Smooth muscle cell (in vitro differentiated cells): ENCODE measurements around the gene FRAS1. TPM values are rescaled to one million over a fixed set of nuclear protein-coding genes. Genes with fewer than 3 reads are reported as not detected.

ENCODE experiments used
- DNase-seq: peaks from one replicate; lab custom pipeline; 2025; ENCODE audit not compliant: unreplicated experiment; lab: John Stamatoyannopoulos, UW
- H2AFZ ChIP-seq: fragments of 200-600 bp; sonication (generic); 2 replicates; pipeline ENCODE4 v1.6.0; 2016; ENCODE audit warnings: antibody characterized with exemption, low read depth, mild to moderate bottlenecking
- H3F3A ChIP-seq: fragments of 200-600 bp; sonication (generic); 2 replicates; pipeline ENCODE4 v1.6.0; 2017; ENCODE audit warnings: antibody characterized with exemption, low read depth
- H3K27ac ChIP-seq: fragments of 200-600 bp; sonication (generic); 2 replicates; pipeline ENCODE4 v1.5.1; 2016; ENCODE audit warnings: low read depth, mild to moderate bottlenecking
- H3K27me3 ChIP-seq: fragments of 200-600 bp; sonication (generic); 2 replicates; pipeline ENCODE4 v1.6.1; 2016; ENCODE audit warnings: low read depth, mild to moderate bottlenecking
- H3K36me3 ChIP-seq: fragments of 200-600 bp; sonication (generic); 2 replicates; pipeline ENCODE4 v1.5.1; 2016; ENCODE audit warnings: low read depth
- H3K4me1 ChIP-seq: fragments of 200-600 bp; sonication (generic); 2 replicates; pipeline ENCODE4 v1.5.1; 2016; ENCODE audit warnings: low read depth
- H3K4me2 ChIP-seq: fragments of 200-600 bp; sonication (generic); 2 replicates; pipeline ENCODE4 v1.6.0; 2016; ENCODE audit warnings: mild to moderate bottlenecking
- H3K4me3 ChIP-seq: fragments of 200-600 bp; sonication (generic); 2 replicates; pipeline ENCODE4 v1.5.1; 2016; ENCODE audit warnings: mild to moderate bottlenecking
- H3K79me2 ChIP-seq: fragments of 200-600 bp; sonication (generic); 2 replicates; pipeline ENCODE4 v1.6.0; 2016; ENCODE audit warnings: low read depth, mild to moderate bottlenecking
- H3K9ac ChIP-seq: fragments of 200-600 bp; sonication (generic); 2 replicates; pipeline ENCODE4 v1.6.0; 2016; ENCODE audit warnings: low read depth
- H3K9me3 ChIP-seq: fragments of 200-600 bp; sonication (generic); replicated peaks from 2 replicates; pipeline ENCODE4 v1.5.1; 2016; ENCODE audit warnings: low read depth
- H4K20me1 ChIP-seq: fragments of 200-600 bp; sonication (generic); 2 replicates; pipeline ENCODE4 v1.6.0; 2016; ENCODE audit warnings: low read depth
- WGBS: methylation state at CpG from one replicate; pipeline ENCODE4 v1.1.7; 2016; ENCODE audit warnings: low lambda C conversion rate; 5-methylcytosine and 5-hydroxymethylcytosine counted together
- polyA plus RNA-seq: library from polyadenylated mRNA; unstranded; fragments of >200 nt; fragmentation: Nextera tagmentation; extraction: Ambion mirVana; gene quantifications from 2 replicates; pipeline ENCODE4 v1.2.1, GENCODE V29; 2016
- total RNA-seq: library from RNA; depleted of rRNA; stranded (reverse); fragments of >200 nt; gene quantifications from 2 replicates; pipeline ENCODE4 v1.2.3, GENCODE V29; 2014
- TF ChIP-seq, protein P1 (sequence below): fragments of 200-600 bp; sonication (generic); IDR thresholded peaks from 2 replicates; pipeline ENCODE4 v1.5.1; 2017; ENCODE audit warnings: borderline replicate concordance, mild to moderate bottlenecking, antibody characterized with exemption; ENCODE audit not compliant: insufficient read depth, poor library complexity, severe bottlenecking

Gene FRAS1
- total and polyA plus RNA-seq, 2 experiments from 2014 or later: 0.55 to 8.1 TPM

DNA sequence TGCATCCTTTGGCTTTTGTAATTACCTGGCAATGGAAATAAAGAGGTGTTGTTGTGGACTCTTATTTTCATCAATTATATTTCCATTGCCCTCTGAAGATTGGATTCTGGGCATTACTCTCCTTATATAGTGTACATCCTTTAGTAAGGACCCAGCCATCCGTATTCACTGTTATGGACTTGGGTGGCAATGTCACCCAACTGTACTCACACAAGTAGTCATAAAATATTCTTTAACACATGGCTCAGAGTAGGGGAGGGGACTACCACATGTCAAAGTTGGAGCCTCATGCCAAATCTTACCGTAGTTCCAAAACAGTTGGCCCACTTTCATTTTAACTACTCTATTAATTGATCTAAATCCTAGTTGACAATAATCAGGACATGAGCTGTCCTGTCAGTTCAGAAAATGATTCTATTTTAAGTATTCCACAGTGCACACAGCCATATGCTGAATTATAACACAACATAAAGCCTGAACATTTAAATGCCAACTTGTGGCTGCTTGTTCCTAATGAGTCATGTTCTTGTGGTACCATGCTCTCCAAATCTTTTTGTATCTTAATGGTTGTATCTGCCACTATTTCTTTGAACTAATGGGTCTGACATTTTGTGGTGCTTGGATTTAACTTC, 4.9 kb downstream of the FRAS1 start:
- H3K9me3 ChIP-seq: no peaks in the 10 kb centered on the region
- no peak overlapping the region for H3K4me2 ChIP-seq
- no peaks in the 10 kb centered on the region for H3K36me3 ChIP-seq
- H3K4me3 ChIP-seq: no peak overlapping the region
- H3K79me2 ChIP-seq: peaks cover 19% of the 10 kb centered on the region
- H4K20me1 ChIP-seq: no peaks in the 10 kb centered on the region
- peaks cover 8% of the 10 kb centered on the region for H3F3A ChIP-seq
- no peak overlapping the region for H2AFZ ChIP-seq
- H3K4me1 ChIP-seq: no peaks in the 10 kb centered on the region
- H3K9ac ChIP-seq: no peak overlapping the region
- H3K27me3 ChIP-seq: no peaks in the 10 kb centered on the region
- 66% methylated on average over 2 of the region's 2 CpGs for WGBS
- no peak for DNase-seq
- H3K27ac ChIP-seq: no peak overlapping the region
- TF ChIP-seq, protein P1, sequence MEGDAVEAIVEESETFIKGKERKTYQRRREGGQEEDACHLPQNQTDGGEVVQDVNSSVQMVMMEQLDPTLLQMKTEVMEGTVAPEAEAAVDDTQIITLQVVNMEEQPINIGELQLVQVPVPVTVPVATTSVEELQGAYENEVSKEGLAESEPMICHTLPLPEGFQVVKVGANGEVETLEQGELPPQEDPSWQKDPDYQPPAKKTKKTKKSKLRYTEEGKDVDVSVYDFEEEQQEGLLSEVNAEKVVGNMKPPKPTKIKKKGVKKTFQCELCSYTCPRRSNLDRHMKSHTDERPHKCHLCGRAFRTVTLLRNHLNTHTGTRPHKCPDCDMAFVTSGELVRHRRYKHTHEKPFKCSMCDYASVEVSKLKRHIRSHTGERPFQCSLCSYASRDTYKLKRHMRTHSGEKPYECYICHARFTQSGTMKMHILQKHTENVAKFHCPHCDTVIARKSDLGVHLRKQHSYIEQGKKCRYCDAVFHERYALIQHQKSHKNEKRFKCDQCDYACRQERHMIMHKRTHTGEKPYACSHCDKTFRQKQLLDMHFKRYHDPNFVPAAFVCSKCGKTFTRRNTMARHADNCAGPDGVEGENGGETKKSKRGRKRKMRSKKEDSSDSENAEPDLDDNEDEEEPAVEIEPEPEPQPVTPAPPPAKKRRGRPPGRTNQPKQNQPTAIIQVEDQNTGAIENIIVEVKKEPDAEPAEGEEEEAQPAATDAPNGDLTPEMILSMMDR: no peak

DNA sequence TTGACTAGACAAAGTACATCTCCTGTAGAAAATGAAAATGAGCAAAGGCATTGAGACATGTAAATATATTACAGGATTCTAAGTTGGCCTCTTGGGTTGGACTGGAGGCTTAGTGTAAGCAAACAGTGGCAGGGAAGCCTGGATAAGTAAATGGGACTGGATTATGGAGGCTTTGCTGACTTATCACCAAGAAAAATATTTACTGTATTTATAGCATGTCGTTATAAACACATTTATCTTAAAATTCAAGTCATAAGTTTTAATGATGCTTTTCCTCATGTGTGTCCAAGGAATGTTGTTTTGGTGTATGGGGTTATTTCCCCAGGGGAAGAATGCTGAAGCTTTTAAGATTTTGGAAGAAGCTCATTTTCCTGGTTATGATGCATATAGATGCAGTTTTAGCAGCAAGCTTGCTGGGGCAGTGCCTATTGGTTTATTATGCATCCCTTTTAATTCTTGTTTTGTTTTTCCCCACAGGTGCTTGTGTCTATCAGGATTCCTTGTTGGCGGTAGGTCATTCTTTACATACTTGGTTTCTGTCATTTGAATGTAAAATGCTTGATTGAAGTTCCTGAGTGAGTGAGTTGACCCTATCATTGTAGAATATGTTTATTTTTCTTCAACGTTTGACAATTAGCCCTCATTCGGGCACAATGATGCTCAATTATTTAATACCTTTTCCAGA, 8.5 kb downstream of the FRAS1 start:
- Histone ChIP-seq H3K36me3 (no peaks in the 10 kb centered on the region), H3K4me3 (no peak overlapping the region), H2AFZ (no peak overlapping the region), H3K27ac (no peak overlapping the region), H3K4me1 (no peaks in the 10 kb centered on the region), H3K79me2 (peaks cover 16% of the 10 kb centered on the region), H3K9me3 (no peaks in the 10 kb centered on the region), H4K20me1 (no peaks in the 10 kb centered on the region), H3K9ac (no peak overlapping the region), H3K4me2 (peak overlapping the region; percentile 61), H3F3A (peaks cover 8% of the 10 kb centered on the region), H3K27me3 (no peaks in the 10 kb centered on the region)
- no peak for DNase-seq
- WGBS: 51% methylated on average over 4 of the region's 4 CpGs
- TF ChIP-seq, protein P1: no peak

DNA sequence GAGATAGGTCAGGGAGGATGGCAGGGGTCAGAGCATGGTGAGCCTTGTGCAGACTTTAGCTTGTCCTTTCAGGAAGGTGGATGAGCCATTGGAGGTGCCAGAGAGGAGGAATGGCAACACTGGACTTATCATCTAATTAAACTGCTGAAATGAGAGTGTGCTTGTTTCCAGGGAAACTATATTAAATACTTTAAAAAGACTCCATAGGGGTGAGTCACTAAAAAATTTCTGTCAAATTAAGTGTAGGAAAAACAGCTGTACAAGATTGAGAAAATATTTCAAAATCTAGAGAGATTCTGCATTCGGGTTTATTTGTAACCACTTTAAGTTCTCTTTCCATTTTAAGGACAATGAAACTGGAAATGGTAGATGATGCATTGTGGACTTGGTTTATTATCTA, 11.4 kb downstream of the FRAS1 start:
- H2AFZ ChIP-seq: no peak overlapping the region
- TF ChIP-seq, protein P1: no peak
- no peaks in the 10 kb centered on the region for H3K36me3 ChIP-seq
- H3K4me2 ChIP-seq: no peak overlapping the region
- H3F3A ChIP-seq: no peaks in the 10 kb centered on the region
- DNase-seq: no peak
- no peak overlapping the region for H3K27ac ChIP-seq
- no peak overlapping the region for H3K9ac ChIP-seq
- H3K79me2 ChIP-seq: peaks cover 13% of the 10 kb centered on the region
- 84% methylated on average over 1 of the region's 1 CpG for WGBS
- no peaks in the 10 kb centered on the region for H3K27me3 ChIP-seq
- H4K20me1 ChIP-seq: no peaks in the 10 kb centered on the region
- no peaks in the 10 kb centered on the region for H3K4me1 ChIP-seq
- no peak overlapping the region for H3K4me3 ChIP-seq
- no peaks in the 10 kb centered on the region for H3K9me3 ChIP-seq
